HG03520 (cell line): ENCODE data around the gene PRKAG2.

Source experiments
- ATAC-seq: cut with Tn5 transposase; IDR thresholded peaks from one replicate; pipeline ENCODE4 v1.9.1; 2021; ENCODE audit warnings: mild to moderate bottlenecking, moderate library complexity; ENCODE audit not compliant: unreplicated experiment

PRKAG2 gene

GRCh38 chr7:151700586-151701165 is 176.2 kb downstream of the PRKAG2 start:
- no peak for ATAC-seq

GRCh38 chr7:151699928-151700319 is 177.0 kb downstream of the PRKAG2 start:
- no peak for ATAC-seq

GRCh38 chr7:151699147-151699927 is 177.6 kb downstream of the PRKAG2 start:
- no peak for ATAC-seq

GRCh38 chr7:151697942-151698341 is 179.0 kb downstream of the PRKAG2 start:
- ATAC-seq = no peak

DNA sequence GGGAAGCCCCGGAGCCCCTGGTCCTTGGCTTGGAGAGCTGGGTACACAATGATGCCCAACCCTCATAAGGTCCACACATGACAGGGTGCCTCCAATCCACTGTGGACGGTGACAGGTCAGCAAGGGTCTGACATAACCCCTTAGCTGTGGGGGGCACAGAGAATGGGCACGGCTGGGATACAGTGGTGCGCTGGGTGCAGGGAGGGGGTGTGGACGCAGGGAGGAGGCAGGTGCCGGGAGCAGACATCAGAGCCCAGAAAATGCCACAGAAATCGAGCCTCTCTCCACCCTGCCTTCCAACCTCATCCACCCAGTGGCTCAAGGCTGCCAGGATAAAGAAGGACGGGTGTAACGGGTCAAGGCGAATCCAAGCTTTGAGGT is 179.4 kb downstream of the PRKAG2 start:
- ATAC-seq = no peak

DNA sequence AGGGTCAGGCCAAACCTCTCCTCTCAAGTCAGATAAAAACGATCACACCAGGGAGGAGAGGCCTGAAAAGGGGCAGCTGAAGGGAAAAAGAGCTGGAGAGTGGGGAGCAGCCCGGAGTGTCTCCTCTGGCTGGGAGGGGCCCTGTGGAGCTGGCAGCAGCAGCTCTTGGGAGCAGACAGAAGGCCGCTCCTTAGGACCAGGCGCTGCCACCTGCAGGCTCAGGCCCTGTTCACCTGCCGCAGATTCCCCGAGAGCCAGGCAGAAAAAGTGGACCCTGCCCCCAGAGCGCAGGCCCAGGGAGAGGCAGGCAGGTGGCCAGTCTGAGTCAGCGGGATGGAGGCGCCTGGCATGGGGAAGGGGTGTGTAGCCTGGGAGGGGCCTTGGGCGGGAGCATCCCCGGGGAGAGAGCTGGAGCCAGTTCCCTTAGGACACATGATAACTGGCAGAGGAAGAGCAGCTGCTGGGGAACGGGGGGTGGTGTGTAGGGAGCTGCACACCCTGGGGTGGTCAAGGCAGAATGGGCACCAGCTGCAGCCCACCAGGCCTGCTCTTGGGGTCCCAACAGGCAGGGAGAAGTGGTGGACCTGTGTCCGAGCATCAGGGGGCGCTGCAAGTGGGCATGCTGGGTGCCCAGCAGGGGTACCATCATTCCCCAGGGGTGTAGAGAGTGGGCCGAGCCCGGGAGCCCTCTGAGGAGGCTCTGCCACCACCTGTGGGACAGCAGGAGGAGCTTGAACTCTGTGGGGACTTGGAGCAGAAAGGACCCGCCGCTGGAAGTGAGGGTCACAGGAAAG is 180.0 kb downstream of the PRKAG2 start:
- no peak for ATAC-seq

DNA sequence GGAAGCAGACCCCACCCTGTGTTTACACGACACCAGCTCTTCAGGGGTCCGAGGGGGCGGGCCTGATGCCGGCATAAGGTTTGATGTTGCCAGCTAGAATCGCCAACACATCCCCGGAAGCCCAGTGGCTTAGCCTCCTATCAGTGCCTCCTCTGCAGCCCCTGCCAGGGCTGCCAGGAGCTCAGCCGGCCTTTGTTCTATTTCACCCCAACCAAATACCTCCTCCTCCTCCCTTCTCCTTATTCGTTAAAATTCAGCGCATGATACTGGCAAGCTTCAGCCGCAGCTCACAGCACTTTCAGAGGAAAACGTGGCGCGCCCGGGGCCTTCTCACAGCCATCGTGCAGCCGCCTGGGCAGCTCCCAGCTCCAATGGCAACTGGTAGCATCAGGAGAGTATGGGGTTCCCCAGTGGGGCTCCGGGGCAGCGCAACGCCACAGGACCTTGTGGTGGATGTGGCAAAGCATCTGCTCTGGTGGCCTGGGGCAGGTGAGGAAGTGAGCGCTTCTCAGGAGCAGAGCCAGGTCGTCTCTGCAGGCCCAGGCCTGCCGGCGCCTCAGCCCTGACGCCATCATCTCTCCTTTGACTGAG is 180.9 kb downstream of the PRKAG2 start:
- ATAC-seq = no peak

DNA sequence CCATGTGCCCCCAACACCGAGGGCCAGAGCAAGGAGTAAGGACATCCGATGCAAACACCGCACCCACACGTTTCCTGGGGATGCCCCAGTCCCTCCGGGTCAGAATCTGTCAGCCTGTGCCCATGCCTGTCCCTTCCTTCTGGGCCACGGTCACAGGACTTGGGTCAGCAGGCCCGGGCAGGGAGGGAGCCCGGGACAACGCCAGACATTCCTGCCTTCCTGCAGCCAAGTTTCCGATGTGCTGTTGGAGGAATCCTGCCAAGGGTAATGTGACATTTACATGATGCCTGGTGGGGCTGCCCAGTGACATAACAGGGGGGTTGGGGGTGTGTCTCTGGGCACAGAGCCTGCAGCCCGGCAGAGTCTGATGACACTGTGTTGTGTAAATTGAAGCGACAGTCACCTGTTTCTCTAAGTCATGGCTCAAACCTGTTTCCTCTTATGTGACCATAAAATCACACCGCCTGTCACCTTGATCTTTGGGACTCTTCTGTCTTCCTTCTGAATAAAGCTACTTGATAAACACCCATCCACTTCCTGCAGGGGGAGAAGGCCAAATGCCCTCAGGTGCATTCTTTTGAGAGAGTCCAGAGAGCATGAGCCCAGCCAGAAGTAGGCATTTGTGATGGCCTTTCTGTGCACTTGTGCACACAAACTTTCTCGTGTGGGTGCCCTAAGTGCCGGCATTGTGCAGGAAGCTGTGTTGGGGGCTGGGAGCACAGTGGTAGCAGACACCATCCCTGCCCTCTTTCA is 181.9 kb downstream of the PRKAG2 start:
- ATAC-seq = no peak

GRCh38 chr7:151694441-151694827 is 182.5 kb downstream of the PRKAG2 start:
- ATAC-seq = no peak

- no peak for ATAC-seq
These were observed 183.8 kb downstream of the PRKAG2 start for GRCh38 chr7:151693140-151693539.

DNA sequence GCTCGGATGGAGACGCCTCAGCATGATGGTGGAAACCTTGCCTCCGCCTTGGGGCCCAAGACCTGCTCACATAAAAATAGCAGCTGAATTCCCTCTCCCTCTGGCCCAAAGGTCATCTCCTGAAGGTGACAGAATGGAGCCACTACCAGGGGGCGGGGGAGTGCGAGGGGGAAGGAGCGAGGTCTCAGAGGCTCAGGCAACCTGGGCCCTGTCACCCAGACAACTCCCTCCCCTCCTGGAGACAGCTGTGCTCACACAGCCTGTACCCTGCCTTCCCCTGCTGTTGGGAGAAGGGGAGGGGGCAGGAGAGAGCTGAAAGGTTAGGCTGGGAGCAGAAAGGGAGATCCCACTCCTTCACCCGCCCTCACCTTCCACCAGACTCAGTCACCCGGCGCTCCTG is 184.2 kb downstream of the PRKAG2 start:
- ATAC-seq = no peak

GRCh38 chr7:151691449-151691848 is 185.5 kb downstream of the PRKAG2 start:
- no peak for ATAC-seq

DNA sequence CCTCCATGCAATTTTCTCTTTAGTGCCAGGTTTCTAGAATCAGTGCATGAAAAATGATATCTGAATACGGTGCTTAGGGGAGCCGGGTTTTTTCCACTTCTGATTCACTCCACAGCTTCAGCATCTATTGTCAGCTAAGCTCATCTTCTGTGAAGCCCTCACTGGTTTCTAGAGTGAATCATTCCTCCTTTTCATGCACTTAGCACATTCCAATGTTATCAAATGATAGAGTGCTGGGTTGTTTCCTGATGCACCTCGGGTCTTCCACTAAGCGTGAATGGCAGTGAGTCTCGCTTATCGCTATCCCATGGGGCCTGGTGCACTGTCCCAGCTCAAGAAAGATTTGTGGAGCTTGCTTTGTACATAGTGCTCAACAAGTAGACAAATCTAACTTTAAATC is 186.3 kb downstream of the PRKAG2 start:
- no peak for ATAC-seq

- no peak for ATAC-seq
These were observed 187.5 kb downstream of the PRKAG2 start for GRCh38 chr7:151689196-151689971.

- ATAC-seq = no peak
These were observed 188.6 kb downstream of the PRKAG2 start for GRCh38 chr7:151688236-151688780.

DNA sequence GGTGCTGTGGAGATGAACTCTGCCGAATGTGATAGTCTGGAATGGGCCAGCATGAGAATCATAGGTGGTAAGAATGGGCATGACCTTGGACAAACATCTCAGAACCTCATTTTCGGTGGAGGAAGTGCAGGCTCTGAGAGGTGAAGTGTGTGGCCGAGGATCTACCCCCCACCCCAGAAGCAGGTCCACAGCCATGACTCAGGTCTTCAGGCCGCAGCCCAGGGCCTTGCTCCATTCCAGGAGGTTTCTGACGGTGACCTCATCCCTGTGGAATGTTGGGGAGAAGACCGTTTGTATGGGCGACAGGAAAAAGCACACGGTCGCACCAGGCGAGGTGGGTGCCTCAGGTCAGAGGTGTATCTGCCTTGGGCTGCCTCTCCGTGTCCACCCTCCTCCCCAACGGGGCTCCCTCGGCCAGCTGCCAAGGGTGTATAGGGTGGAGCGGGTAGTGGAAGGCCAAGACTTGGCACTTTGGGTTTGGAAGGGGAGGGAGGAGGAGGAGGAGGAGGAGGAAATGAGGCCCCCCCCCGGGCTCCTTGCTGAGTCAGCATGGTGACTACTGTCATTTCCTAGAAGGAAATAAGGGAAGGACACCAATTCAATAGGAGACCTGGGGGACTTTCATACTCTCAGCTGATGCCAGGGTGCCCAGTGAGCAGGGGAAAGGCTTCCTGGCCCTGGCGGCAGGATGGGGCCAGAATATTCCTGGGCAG is 189.2 kb downstream of the PRKAG2 start:
- no peak for ATAC-seq

GRCh38 chr7:151686826-151687225 is 190.1 kb downstream of the PRKAG2 start:
- ATAC-seq = no peak

GRCh38 chr7:151686016-151686766 is 190.7 kb downstream of the PRKAG2 start:
- ATAC-seq = no peak
